GM06990 (cell line): ENCODE results near the gene PNPLA5.
"Not testable (repeated sequence)": the region's sequence is repeated elsewhere in the genome, so short reads cannot be mapped to it uniquely, and the experiment has no call there.

ENCODE experiments used
- DNase-seq: peaks from one replicate; pipeline ENCODE4 v3.0.0-alpha.2; 2011; ENCODE audit not compliant: insufficient read length; ENCODE audit errors: extremely low read depth
- H3K27me3 ChIP-seq: replicated peaks from 2 replicates; pipeline ENCODE4 v1.6.0; 2011; ENCODE audit warnings: low read length; ENCODE audit not compliant: control insufficient read depth, insufficient read depth
- H3K36me3 ChIP-seq: 2 replicates; pipeline ENCODE4 v1.5.1; 2011; ENCODE audit warnings: low read length; ENCODE audit not compliant: control insufficient read depth, insufficient read depth
- H3K4me3 ChIP-seq: replicated peaks from 2 replicates; pipeline ENCODE4 v1.5.1; 2011; ENCODE audit warnings: low read depth, mild to moderate bottlenecking, control low read depth, low read length
- CTCF ChIP-seq: IDR thresholded peaks from 2 replicates; pipeline ENCODE4 v1.5.1; 2011; ENCODE audit warnings: low read length, control low read depth, mild to moderate bottlenecking, inconsistent platforms; ENCODE audit not compliant: insufficient read depth, poor library complexity, severe bottlenecking

PNPLA5 gene

GRCh38 chr22:43910178-43910695, 18.4 kb upstream of the PNPLA5 start:
- no peak overlapping the region for H3K4me3 ChIP-seq
- no peaks in the 10 kb centered on the region for H3K36me3 ChIP-seq
- no peak for TF ChIP-seq CTCF
- peaks cover 2% of the 10 kb centered on the region for H3K27me3 ChIP-seq
- DNase-seq = no peak

- no peak for TF ChIP-seq CTCF
- no peaks in the 10 kb centered on the region for H3K36me3 ChIP-seq
- H3K27me3 ChIP-seq = peaks cover 2% of the 10 kb centered on the region
- DNase-seq = no peak
- H3K4me3 ChIP-seq = no peak overlapping the region
Observed at GRCh38 chr22:43909708-43910107, 17.9 kb upstream of the PNPLA5 start.

- Histone ChIP-seq H3K27me3 (peaks cover 2% of the 10 kb centered on the region), H3K36me3 (no peaks in the 10 kb centered on the region), H3K4me3 (no peak overlapping the region)
- no peak for TF ChIP-seq CTCF
- DNase-seq = no peak
Observed at GRCh38 chr22:43905681-43906080, 13.9 kb upstream of the PNPLA5 start.

GRCh38 chr22:43904412-43904811, 12.6 kb upstream of the PNPLA5 start:
- peak; percentile 19 for TF ChIP-seq CTCF
- not testable (repeated sequence) for H3K36me3 ChIP-seq, H3K27me3 ChIP-seq, DNase-seq, H3K4me3 ChIP-seq

GRCh38 chr22:43903033-43903432, 11.2 kb upstream of the PNPLA5 start:
- H3K36me3 ChIP-seq, H3K4me3 ChIP-seq, H3K27me3 ChIP-seq, DNase-seq: not testable (repeated sequence)

- Histone ChIP-seq H3K4me3 (no peak overlapping the region), H3K27me3 (peaks cover 2% of the 10 kb centered on the region), H3K36me3 (no peaks in the 10 kb centered on the region)
- no peak for TF ChIP-seq CTCF
- DNase-seq = no peak
Observed at GRCh38 chr22:43901976-43902643, 10.3 kb upstream of the PNPLA5 start.
